Smooth muscle cell (in vitro differentiated cells): Measurements from ENCODE around the gene ZNF565. TPM values are rescaled to one million over a fixed set of nuclear protein-coding genes. Genes with fewer than 3 reads are reported as not detected.

ENCODE experiments used
- DNase-seq: peaks from one replicate; lab custom pipeline; 2025; ENCODE audit not compliant: unreplicated experiment; lab: John Stamatoyannopoulos, UW
- H2AFZ ChIP-seq: fragments of 200-600 bp; sonication (generic); 2 replicates; pipeline ENCODE4 v1.6.0; 2016; ENCODE audit warnings: antibody characterized with exemption, low read depth, mild to moderate bottlenecking
- H3F3A ChIP-seq: fragments of 200-600 bp; sonication (generic); 2 replicates; pipeline ENCODE4 v1.6.0; 2017; ENCODE audit warnings: antibody characterized with exemption, low read depth
- H3K27ac ChIP-seq: fragments of 200-600 bp; sonication (generic); 2 replicates; pipeline ENCODE4 v1.5.1; 2016; ENCODE audit warnings: low read depth, mild to moderate bottlenecking
- H3K27me3 ChIP-seq: fragments of 200-600 bp; sonication (generic); 2 replicates; pipeline ENCODE4 v1.6.1; 2016; ENCODE audit warnings: low read depth, mild to moderate bottlenecking
- H3K36me3 ChIP-seq: fragments of 200-600 bp; sonication (generic); 2 replicates; pipeline ENCODE4 v1.5.1; 2016; ENCODE audit warnings: low read depth
- H3K4me1 ChIP-seq: fragments of 200-600 bp; sonication (generic); 2 replicates; pipeline ENCODE4 v1.5.1; 2016; ENCODE audit warnings: low read depth
- H3K4me2 ChIP-seq: fragments of 200-600 bp; sonication (generic); 2 replicates; pipeline ENCODE4 v1.6.0; 2016; ENCODE audit warnings: mild to moderate bottlenecking
- H3K4me3 ChIP-seq: fragments of 200-600 bp; sonication (generic); 2 replicates; pipeline ENCODE4 v1.5.1; 2016; ENCODE audit warnings: mild to moderate bottlenecking
- H3K79me2 ChIP-seq: fragments of 200-600 bp; sonication (generic); 2 replicates; pipeline ENCODE4 v1.6.0; 2016; ENCODE audit warnings: low read depth, mild to moderate bottlenecking
- H3K9ac ChIP-seq: fragments of 200-600 bp; sonication (generic); 2 replicates; pipeline ENCODE4 v1.6.0; 2016; ENCODE audit warnings: low read depth
- H3K9me3 ChIP-seq: fragments of 200-600 bp; sonication (generic); replicated peaks from 2 replicates; pipeline ENCODE4 v1.5.1; 2016; ENCODE audit warnings: low read depth
- H4K20me1 ChIP-seq: fragments of 200-600 bp; sonication (generic); 2 replicates; pipeline ENCODE4 v1.6.0; 2016; ENCODE audit warnings: low read depth
- CTCF ChIP-seq: fragments of 200-600 bp; sonication (generic); IDR thresholded peaks from 2 replicates; pipeline ENCODE4 v1.5.1; 2017; ENCODE audit warnings: borderline replicate concordance, mild to moderate bottlenecking, antibody characterized with exemption; ENCODE audit not compliant: insufficient read depth, poor library complexity, severe bottlenecking
- WGBS: methylation state at CpG from one replicate; pipeline ENCODE4 v1.1.7; 2016; ENCODE audit warnings: low lambda C conversion rate; 5-methylcytosine and 5-hydroxymethylcytosine counted together
- polyA plus RNA-seq: library from polyadenylated mRNA; unstranded; fragments of >200 nt; fragmentation: Nextera tagmentation; extraction: Ambion mirVana; gene quantifications from 2 replicates; pipeline ENCODE4 v1.2.1, GENCODE V29; 2016
- total RNA-seq: library from RNA; depleted of rRNA; stranded (reverse); fragments of >200 nt; gene quantifications from 2 replicates; pipeline ENCODE4 v1.2.3, GENCODE V29; 2014

Gene ZNF565
- total and polyA plus RNA-seq, 2 experiments from 2014 or later: 4.5 to 4.7 TPM

- H3K4me3 ChIP-seq: no peak overlapping the region
- no peak overlapping the region for H2AFZ ChIP-seq
- DNase-seq: no peak
- peaks cover under 1% of the 10 kb centered on the region for H3K36me3 ChIP-seq
- H3K27me3 ChIP-seq: no peaks in the 10 kb centered on the region
- no peaks in the 10 kb centered on the region for H3K4me1 ChIP-seq
- H3F3A ChIP-seq: no peaks in the 10 kb centered on the region
- WGBS: 97% methylated on average over 7 of the region's 10 CpGs
- no peak overlapping the region for H3K27ac ChIP-seq
- H4K20me1 ChIP-seq: peaks cover 35% of the 10 kb centered on the region
- TF ChIP-seq CTCF: no peak
- H3K79me2 ChIP-seq: no peaks in the 10 kb centered on the region
- H3K4me2 ChIP-seq: no peak overlapping the region
- no peak overlapping the region for H3K9ac ChIP-seq
- no peaks in the 10 kb centered on the region for H3K9me3 ChIP-seq
Observed at GRCh38 chr19:36153126-36153525, 61.3 kb downstream of the ZNF565 start.

- Histone ChIP-seq H3K9me3 (no peaks in the 10 kb centered on the region), H2AFZ (no peak within 1 kb of the TSS), H4K20me1 (peaks cover 40% of the 10 kb centered on the region), H3K4me2 (no peak within 1 kb of the TSS), H3K4me3 (no peak within 1 kb of the TSS), H3K79me2 (no peaks in the 10 kb centered on the region), H3K36me3 (peaks cover 6% of the 10 kb centered on the region), H3K4me1 (no peaks in the 10 kb centered on the region), H3K27me3 (no peaks in the 10 kb centered on the region), H3K9ac (no peak within 1 kb of the TSS), H3F3A (no peaks in the 10 kb centered on the region), H3K27ac (no peak within 1 kb of the TSS)
- WGBS: 91% methylated on average over 38 of the region's 40 CpGs
- TF ChIP-seq CTCF: no peak
- DNase-seq: no peak
Observed at GRCh38 chr19:36152352-36153091, 61.9 kb downstream of the ZNF565 start, which contains the start of gene COX7A1. Gene COX7A1, minus strand, starts transcription at chr19:36152447. Its CDS starts 40 bp downstream, at chr19:36152407.

- 97% methylated on average over 13 of the region's 16 CpGs for WGBS
- Histone ChIP-seq H3K9me3 (no peaks in the 10 kb centered on the region), H3K79me2 (no peaks in the 10 kb centered on the region), H3K36me3 (peaks cover 6% of the 10 kb centered on the region), H3K4me2 (no peak overlapping the region), H3K27ac (no peak overlapping the region), H2AFZ (no peak overlapping the region), H3K9ac (no peak overlapping the region), H3K4me1 (no peaks in the 10 kb centered on the region), H4K20me1 (peaks cover 44% of the 10 kb centered on the region), H3K27me3 (no peaks in the 10 kb centered on the region), H3F3A (no peaks in the 10 kb centered on the region), H3K4me3 (no peak overlapping the region)
- DNase-seq: no peak
- no peak for TF ChIP-seq CTCF
Observed at GRCh38 chr19:36152019-36152351, 62.5 kb downstream of the ZNF565 start.
